HG02610 (cell line): ENCODE measurements around the gene SLC4A5.
"Not testable (repeated sequence)": the region's sequence is repeated elsewhere in the genome, so short reads cannot be mapped to it uniquely, and the experiment has no call there.

ENCODE experiments used
- ATAC-seq: cut with Tn5 transposase; IDR thresholded peaks from one replicate; pipeline ENCODE4 v1.9.1; 2021; ENCODE audit warnings: mild to moderate bottlenecking, moderate library complexity; ENCODE audit not compliant: unreplicated experiment

SLC4A5 gene

GRCh38 chr2:74244286-74244685, 98.9 kb downstream of the SLC4A5 start:
- no peak for ATAC-seq

- ATAC-seq, result no peak
Observed at GRCh38 chr2:74242354-74243071, 100.7 kb downstream of the SLC4A5 start.

- no peak for ATAC-seq
Observed at GRCh38 chr2:74239346-74239745, 103.9 kb downstream of the SLC4A5 start.

GRCh38 chr2:74238879-74239278, 104.3 kb downstream of the SLC4A5 start:
- no peak for ATAC-seq

GRCh38 chr2:74235041-74235440, 108.2 kb downstream of the SLC4A5 start:
- ATAC-seq, result no peak

GRCh38 chr2:74233648-74234047, 109.6 kb downstream of the SLC4A5 start:
- no peak for ATAC-seq

GRCh38 chr2:74232426-74232825, 110.8 kb downstream of the SLC4A5 start:
- no peak for ATAC-seq

- not testable (repeated sequence) for ATAC-seq
Observed at GRCh38 chr2:74229865-74230264, 113.4 kb downstream of the SLC4A5 start.

GRCh38 chr2:74228772-74229171, 114.4 kb downstream of the SLC4A5 start:
- no peak for ATAC-seq

GRCh38 chr2:74227646-74228045, 115.6 kb downstream of the SLC4A5 start:
- no peak for ATAC-seq

GRCh38 chr2:74226648-74227213, 116.5 kb downstream of the SLC4A5 start:
- no peak for ATAC-seq

GRCh38 chr2:74225698-74226459, 117.3 kb downstream of the SLC4A5 start:
- ATAC-seq, result no peak

- no peak for ATAC-seq
Observed at GRCh38 chr2:74223941-74224770, 119.1 kb downstream of the SLC4A5 start.

GRCh38 chr2:74222300-74222650, 120.9 kb downstream of the SLC4A5 start:
- no peak for ATAC-seq

- ATAC-seq, result no peak
Observed at GRCh38 chr2:74221604-74222299, 121.5 kb downstream of the SLC4A5 start.

- no peak for ATAC-seq
Observed at GRCh38 chr2:74221091-74221490, 122.1 kb downstream of the SLC4A5 start.

GRCh38 chr2:74219846-74220486, 123.2 kb downstream of the SLC4A5 start:
- no peak for ATAC-seq

GRCh38 chr2:74216642-74217041, 126.6 kb downstream of the SLC4A5 start:
- no peak for ATAC-seq

- ATAC-seq, result not testable (repeated sequence)
Observed at GRCh38 chr2:74215771-74216170, 127.4 kb downstream of the SLC4A5 start.
